HEK293 (cell line): ENCODE data around the gene STRN4.

ENCODE experiments used
- BCL6B ChIP-seq: fragments of 450-650 bp; formaldehyde crosslinking; IDR thresholded peaks from 2 replicates; pipeline ENCODE4 v1.5.1; 2017; ENCODE audit warnings: missing biosample characterization, missing genetic modification characterization
- GFI1B ChIP-seq: fragments of 450-650 bp; formaldehyde crosslinking; IDR thresholded peaks from 2 replicates; pipeline ENCODE4 v1.5.1; 2016; ENCODE audit warnings: missing biosample characterization, missing genetic modification characterization
- GLIS1 ChIP-seq: fragments of 450-650 bp; formaldehyde crosslinking; IDR thresholded peaks from 2 replicates; pipeline ENCODE4 v1.5.1; 2016; ENCODE audit warnings: missing biosample characterization, missing genetic modification characterization
- HOXA7 ChIP-seq: sonication (generic); formaldehyde crosslinking; IDR thresholded peaks from 2 replicates; pipeline ENCODE4 v1.8.1; 2022; ENCODE audit warnings: missing genetic modification reagents, borderline replicate concordance
- OSR2 ChIP-seq: fragments of 450-650 bp; formaldehyde crosslinking; IDR thresholded peaks from 2 replicates; pipeline ENCODE4 v1.5.1; 2016; ENCODE audit warnings: missing biosample characterization, missing genetic modification characterization
- PATZ1 ChIP-seq: fragments of 450-650 bp; formaldehyde crosslinking; IDR thresholded peaks from 2 replicates; pipeline ENCODE4 v1.5.1; 2016; ENCODE audit warnings: missing biosample characterization, missing genetic modification characterization
- SCRT2 ChIP-seq: fragments of 450-650 bp; formaldehyde crosslinking; IDR thresholded peaks from 2 replicates; pipeline ENCODE4 v1.5.1; 2016; ENCODE audit warnings: missing biosample characterization, missing genetic modification characterization
- SP3 ChIP-seq: fragments of 450-650 bp; formaldehyde crosslinking; IDR thresholded peaks from 2 replicates; pipeline ENCODE4 v1.5.1; 2016; ENCODE audit warnings: missing biosample characterization, missing genetic modification characterization
- ZBTB1 ChIP-seq: fragments of 450-650 bp; formaldehyde crosslinking; IDR thresholded peaks from 2 replicates; pipeline ENCODE4 v1.5.1; 2016; ENCODE audit warnings: missing biosample characterization, missing genetic modification characterization
- ZBTB11 ChIP-seq: fragments of 450-650 bp; formaldehyde crosslinking; conservative IDR thresholded peaks from 2 replicates; pipeline ENCODE4 v1.5.1; 2016; ENCODE audit warnings: low read depth, missing biosample characterization, missing genetic modification characterization
- ZBTB21 ChIP-seq: fragments of 450-650 bp; formaldehyde crosslinking; IDR thresholded peaks from 2 replicates; pipeline ENCODE4 v1.5.1; 2017; ENCODE audit warnings: missing biosample characterization, missing genetic modification characterization
- ZBTB48 ChIP-seq: fragments of 450-650 bp; formaldehyde crosslinking; IDR thresholded peaks from 2 replicates; pipeline ENCODE4 v1.5.1; 2016; ENCODE audit warnings: missing biosample characterization, missing genetic modification characterization
- ZFHX2 ChIP-seq: fragments of 450-650 bp; formaldehyde crosslinking; conservative IDR thresholded peaks from 2 replicates; pipeline ENCODE4 v1.5.1; 2016; ENCODE audit warnings: missing biosample characterization, missing genetic modification characterization
- ZNF157 ChIP-seq: fragments of 450-650 bp; formaldehyde crosslinking; IDR thresholded peaks from 2 replicates; pipeline ENCODE4 v1.5.1; 2016; ENCODE audit warnings: missing biosample characterization, missing genetic modification characterization
- ZNF19 ChIP-seq: fragments of 450-650 bp; formaldehyde crosslinking; IDR thresholded peaks from 2 replicates; pipeline ENCODE4; 2016; ENCODE audit warnings: missing biosample characterization, missing genetic modification characterization, low read depth
- ZNF2 ChIP-seq: fragments of 450-650 bp; formaldehyde crosslinking; IDR thresholded peaks from 2 replicates; pipeline ENCODE4 v1.5.1; 2016; ENCODE audit warnings: missing biosample characterization, missing genetic modification characterization
- ZNF221 ChIP-seq: fragments of 450-650 bp; formaldehyde crosslinking; IDR thresholded peaks from 2 replicates; pipeline ENCODE4 v1.5.1; 2017; ENCODE audit warnings: missing biosample characterization, missing genetic modification characterization, borderline replicate concordance
- ZNF280C ChIP-seq: fragments of 450-650 bp; formaldehyde crosslinking; IDR thresholded peaks from 2 replicates; pipeline ENCODE4 v1.5.1; 2016; ENCODE audit warnings: missing biosample characterization, missing genetic modification characterization
- ZNF335 ChIP-seq: fragments of 450-650 bp; formaldehyde crosslinking; conservative IDR thresholded peaks from 2 replicates; pipeline ENCODE4 v1.5.1; 2016; ENCODE audit warnings: missing biosample characterization, missing genetic modification characterization
- ZNF513 ChIP-seq: fragments of 450-650 bp; IDR thresholded peaks from 2 replicates; pipeline ENCODE4 v1.5.1; 2018; ENCODE audit warnings: missing biosample characterization, missing genetic modification characterization
- ZNF514 ChIP-seq: fragments of 450-650 bp; formaldehyde crosslinking; IDR thresholded peaks from 2 replicates; pipeline ENCODE4 v1.5.1; 2016; ENCODE audit warnings: missing biosample characterization, missing genetic modification characterization
- ZNF548 ChIP-seq: fragments of 450-650 bp; formaldehyde crosslinking; IDR thresholded peaks from 2 replicates; pipeline ENCODE4 v1.5.1; 2016; ENCODE audit warnings: missing biosample characterization, missing genetic modification characterization
- ZNF621 ChIP-seq: fragments of 450-650 bp; formaldehyde crosslinking; IDR thresholded peaks from 2 replicates; pipeline ENCODE4 v1.5.1; 2017; ENCODE audit warnings: missing biosample characterization, missing genetic modification characterization
- ZNF629 ChIP-seq: fragments of 450-650 bp; formaldehyde crosslinking; IDR thresholded peaks from 2 replicates; pipeline ENCODE4 v1.5.1; 2017; ENCODE audit warnings: missing biosample characterization, missing genetic modification characterization
- ZNF660 ChIP-seq: fragments of 450-650 bp; IDR thresholded peaks from 2 replicates; pipeline ENCODE4 v1.5.1; 2018; ENCODE audit warnings: missing biosample characterization, mild to moderate bottlenecking, missing genetic modification characterization
- ZNF692 ChIP-seq: fragments of 450-650 bp; formaldehyde crosslinking; IDR thresholded peaks from 2 replicates; pipeline ENCODE4 v1.5.1; 2016; ENCODE audit warnings: missing biosample characterization, missing genetic modification characterization
- ZSCAN16 ChIP-seq: fragments of 450-650 bp; formaldehyde crosslinking; IDR thresholded peaks from 2 replicates; pipeline ENCODE4 v1.5.1; 2016; ENCODE audit warnings: missing biosample characterization, missing genetic modification characterization

Gene STRN4

GRCh38 chr19:46697204-46697960, 48.9 kb downstream of the STRN4 start (continued):
- no peak for TF ChIP-seq GFI1B (tag by site-specific recombination)
- TF ChIP-seq BCL6B (tag by site-specific recombination): no peak
- no peak for TF ChIP-seq OSR2 (tag by site-specific recombination)
- peak; percentile 50; the same call in 1 of the 2 replicates for TF ChIP-seq PATZ1 (tag by site-specific recombination)
- TF ChIP-seq ZNF157 (tag by site-specific recombination): no peak
- no peak for TF ChIP-seq ZBTB11 (tag by site-specific recombination)
- no peak for TF ChIP-seq ZNF513
- no peak for TF ChIP-seq ZBTB1 (tag by site-specific recombination)
- TF ChIP-seq ZNF280C (tag by site-specific recombination): no peak
- TF ChIP-seq ZBTB21 (tag by site-specific recombination): no peak
- TF ChIP-seq ZNF548 (tag by site-specific recombination): no peak
- no peak for TF ChIP-seq ZNF221
- TF ChIP-seq ZSCAN16 (tag by site-specific recombination): no peak
- TF ChIP-seq ZNF2 (tag by site-specific recombination): no peak
- peak; percentile 91 for TF ChIP-seq ZFHX2 (tag by site-specific recombination)
- TF ChIP-seq ZNF621 (tag by site-specific recombination): no peak
- TF ChIP-seq ZBTB48: no peak
- no peak for TF ChIP-seq ZNF335 (tag by site-specific recombination)
- TF ChIP-seq SP3 (tag by site-specific recombination): peak; percentile 85
- no peak for TF ChIP-seq ZNF629 (tag by site-specific recombination)
- no peak for TF ChIP-seq ZNF660 (tag by site-specific recombination)
- TF ChIP-seq ZNF514 (tag by site-specific recombination): no peak
- peak; percentile 56; the same call in 1 of the 2 replicates for TF ChIP-seq GLIS1 (tag by site-specific recombination)
- TF ChIP-seq ZNF19: no peak
- TF ChIP-seq SCRT2 (tag by site-specific recombination): no peak; the same call in 1 of the 2 replicates
- no peak for TF ChIP-seq HOXA7 (CRISPR knock-in tag)
- TF ChIP-seq ZNF692 (tag by site-specific recombination): no peak
